GM12878 (cell line): ENCODE results near the gene AMY2B. TPM values are rescaled to one million over a fixed set of nuclear protein-coding genes. Genes with fewer than 3 reads are reported as not detected.

Experiments
- ATAC-seq: fragments of 200-7000 bp; cut with Tn5 transposase; 3 replicates; pipeline ENCODE4 v1.9.1; 2020; ENCODE audit warnings: mild to moderate bottlenecking, moderate library complexity
- BruUV-seq: library from RNA; stranded (reverse); fragments of 400-500 nt; replicated peaks from 2 replicates; lab custom pipeline; 2021; lab: Mats Ljungman, UMichigan
- CTCF ChIA-PET: fragments of 300-600 bp; sonication (Branson Sonifier 250); formaldehyde crosslinking; extraction: SDS; loops from one replicate; lab custom pipeline; 2021; ENCODE audit warnings: inconsistent platforms; lab: Yijun Ruan, JAX
- POLR2A ChIA-PET: fragments of 350-600 bp; formaldehyde crosslinking; extraction: SDS; loops from one replicate; lab custom pipeline; 2021; ENCODE audit warnings: inconsistent platforms; lab: Charles Lee
- RAD21 ChIA-PET: fragments of 300-600 bp; sonication (Branson Sonifier 250); formaldehyde crosslinking; loops from one replicate; lab custom pipeline; 2023; ENCODE audit warnings: antibody characterized with exemption; ENCODE audit not compliant: unreplicated experiment; lab: Charles Lee
- SMC1A ChIA-PET: fragments of 300-600 bp; sonication (Branson Sonifier 250); formaldehyde crosslinking; loops from one replicate; lab custom pipeline; 2023; ENCODE audit not compliant: unreplicated experiment, uncharacterized antibody; lab: Charles Lee
- DNase-seq: peaks from one replicate; pipeline ENCODE4 v3.0.0-alpha.2; 2011; ENCODE audit warnings: low read depth, low spot score
- FAIRE-seq: peaks from 3 replicates; lab custom pipeline; 2011; peaks lifted over from hg19 to GRCh38; lab: Jason Lieb, UNC
- H2AFZ ChIP-seq: 2 replicates; pipeline ENCODE4 v1.6.0; 2011; ENCODE audit warnings: low read depth, low read length, control low read depth; ENCODE audit not compliant: control insufficient read depth
- H3K27ac ChIP-seq: 2 replicates; pipeline ENCODE4 v1.5.1; 2011; ENCODE audit warnings: control low read depth; ENCODE audit not compliant: control insufficient read depth, insufficient read depth
- H3K27me3 ChIP-seq, 2 experiments: replicated peaks in 1 of 2; 2 replicates each; pipeline versions ENCODE4 v1.6.0 to v1.6.1; 2011; ENCODE audit warnings: low read length in 1 of 2; ENCODE audit not compliant: control insufficient read depth in 2 of 2, insufficient read depth in 2 of 2
- H3K36me3 ChIP-seq, 2 experiments: 2 replicates each; pipeline ENCODE4 v1.5.1; 2011; ENCODE audit warnings: low read length in 1 of 2; ENCODE audit not compliant: control insufficient read depth in 2 of 2, insufficient read depth in 2 of 2
- H3K4me1 ChIP-seq: 2 replicates; pipeline ENCODE4 v1.6.1; 2011; ENCODE audit warnings: mild to moderate bottlenecking, low read length, moderate library complexity, mixed read lengths; ENCODE audit not compliant: control insufficient read depth, insufficient read depth
- H3K4me2 ChIP-seq: 2 replicates; pipeline ENCODE4 v1.6.0; 2011; ENCODE audit warnings: control low read depth; ENCODE audit not compliant: control insufficient read depth, insufficient read depth
- H3K4me3 ChIP-seq: fragments of 200-600 bp; sonication (generic); 2 replicates; pipeline ENCODE4 v1.5.1; 2016
- H3K79me2 ChIP-seq: 2 replicates; pipeline ENCODE4 v1.6.0; 2011; ENCODE audit warnings: low read length; ENCODE audit not compliant: control insufficient read depth, insufficient read depth
- H3K9ac ChIP-seq: 2 replicates; pipeline ENCODE4 v1.8.0; 2011; ENCODE audit warnings: low read length, control low read depth, mixed read lengths; ENCODE audit not compliant: control insufficient read depth, insufficient read depth
- H3K9me3 ChIP-seq: replicated peaks from 3 replicates; pipeline ENCODE4 v1.5.1; 2011; ENCODE audit warnings: mild to moderate bottlenecking, low read length; ENCODE audit not compliant: control insufficient read depth, insufficient read depth
- H4K20me1 ChIP-seq: 2 replicates; pipeline ENCODE4 v1.6.0; 2011; ENCODE audit not compliant: control insufficient read depth, insufficient read depth
- ASH2L ChIP-seq: fragments of 300-600, 200-600 bp; sonication (generic); IDR thresholded peaks from 2 replicates; pipeline ENCODE4 v1.6.1; 2017; ENCODE audit warnings: low read depth, mild to moderate bottlenecking, borderline replicate concordance
- BHLHE40 ChIP-seq, 2 experiments: fragments of 450-650 bp in 1 of 2; IDR thresholded peaks; 2 replicates each; pipeline ENCODE4 v1.6.1; 2011 to 2017; ENCODE audit warnings: low read depth in 2 of 2, borderline replicate concordance in 1 of 2, improper control_type of control experiment in 1 of 2, low read length in 1 of 2, mild to moderate bottlenecking in 1 of 2
- IRF4 ChIP-seq: IDR thresholded peaks from 2 replicates; pipeline ENCODE4 v1.6.1; 2011; ENCODE audit warnings: low read depth, low read length
- KAT2A ChIP-seq: conservative IDR thresholded peaks from 2 replicates; pipeline ENCODE4 v1.6.1; 2011; ENCODE audit warnings: low read depth, low read length; ENCODE audit not compliant: control insufficient read depth
- STAT3 ChIP-seq: IDR thresholded peaks from 2 replicates; pipeline ENCODE4 v1.6.1; 2011; ENCODE audit warnings: low read depth, low read length, improper control_type of control experiment
- SUPT20H ChIP-seq: IDR thresholded peaks from 2 replicates; pipeline ENCODE4 v1.6.1; 2011; ENCODE audit warnings: low read depth, mild to moderate bottlenecking, low read length, moderate library complexity, borderline replicate concordance; ENCODE audit not compliant: control insufficient read depth
- TCF7 ChIP-seq: IDR thresholded peaks from 2 replicates; pipeline ENCODE4 v1.6.1; 2014; ENCODE audit warnings: antibody characterized with exemption, borderline replicate concordance
- WGBS: methylation state at CpG from one replicate; pipeline ENCODE4 v1.1.6; 2016; ENCODE audit warnings: low lambda C conversion rate; ENCODE audit not compliant: insufficient replicate concordance, insufficient coverage; ENCODE audit errors: missing lambda C conversion rate; 5-methylcytosine and 5-hydroxymethylcytosine counted together
- in situ Hi-C: fragments of 300-500 bp; cut with MboI; formaldehyde crosslinking; loops from 9 replicates; pipeline ENCODE4 v1.14.3; 2018; ENCODE audit warnings: mixed read lengths
- intact Hi-C: fragments of 100-400 bp; cut with micrococcal nuclease; formaldehyde crosslinking; loops from one replicate; pipeline ENCODE4 v1.14.2; 2022; ENCODE audit not compliant: unreplicated experiment
- polyA plus RNA-seq, 11 experiments: library from polyadenylated mRNA; depleted of rRNA in 4 of 11; unstranded in 6 of 11; stranded (reverse) in 5 of 11; fragments of >200 nt; fragmentation: Nextera tagmentation in 4 of 11; fragmentation: Illumina TruSeq in 1 of 11; extraction: Ambion mirVana in 4 of 11; extraction: Trizol in 1 of 11; gene quantifications; 1 replicate in 1 of 11; 2 replicates in 10 of 11; pipeline versions ENCODE4 v1.2.1 to v1.2.3, GENCODE V29; 2011 to 2016; ENCODE audit warnings: inconsistent platforms in 2 of 11, missing spikeins in 2 of 11, low read depth in 1 of 11
- total RNA-seq, 4 experiments: library from RNA; depleted of rRNA in 3 of 4; stranded (reverse); fragments of >200 nt in 3 of 4; fragmentation: Illumina TruSeq in 1 of 4; extraction: Trizol in 1 of 4; gene quantifications; 2 replicates each; pipeline versions ENCODE4 v1.2.1 to v1.2.3, GENCODE V29; 2013 to 2021
- TF ChIP-seq, protein P1 (sequence below): fragments of 450-650 bp; formaldehyde crosslinking; IDR thresholded peaks from 2 replicates; pipeline ENCODE4 v1.4.0; 2022; ENCODE audit warnings: mild to moderate bottlenecking, moderate library complexity
- TF ChIP-seq, protein P2 (sequence below): IDR thresholded peaks from 2 replicates; pipeline ENCODE4 v1.6.1; 2012; ENCODE audit warnings: low read length, inconsistent platforms
- TF ChIP-seq, protein P3 (sequence below): fragments of 450-650 bp; formaldehyde crosslinking; IDR thresholded peaks from 2 replicates; pipeline ENCODE4 v1.4.0; 2020; ENCODE audit warnings: mild to moderate bottlenecking, moderate library complexity

AMY2B gene
- total and polyA plus RNA-seq, 10 of the 15 experiments (the other 5 are each of a cell fraction or from before 2014, with no cell fraction given) = 2.1 to 9.9 (median 4.8) TPM

DNA sequence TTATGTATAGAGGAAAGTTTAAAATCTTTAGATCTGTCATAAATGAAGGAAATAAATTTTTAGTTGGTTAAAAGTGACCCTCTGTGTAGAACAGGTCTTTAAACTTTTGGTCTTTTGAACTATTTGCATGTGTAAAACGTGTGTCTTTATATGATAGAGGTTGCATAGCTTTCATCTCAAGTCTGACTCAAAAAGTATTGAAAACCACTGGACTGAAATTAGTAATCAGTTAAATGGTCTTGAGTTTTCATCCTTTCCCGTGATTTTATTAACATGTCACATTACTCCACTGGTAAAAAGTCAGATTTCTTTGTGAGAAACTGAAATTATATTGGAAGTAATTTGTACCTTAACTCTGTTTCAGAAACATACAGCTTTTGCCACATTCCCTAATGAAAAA, 44.1 kb upstream of the AMY2B start:
- H3K4me2 ChIP-seq = peak overlapping the region; percentile 28
- SMC1A ChIA-PET = interaction anchor here (1.2 to 3.0 kb wide), 3 partner anchors 9 to 57 kb away, joined by 3 to 18 read pairs (median 6); no protein-coding TSS in a partner anchor
- intact Hi-C loops (no loop called here), in situ Hi-C loops (no loop called here)
- DNase-seq = no peak
- no TSS peak for BruUV-seq
- peak overlapping the region; percentile 89 for H3K4me3 ChIP-seq
- H3K79me2 ChIP-seq = peaks cover 49% of the 10 kb centered on the region
- peak overlapping the region; percentile 99 for H3K9ac ChIP-seq
- peaks cover 0 to 14% of the 10 kb centered on the region in 2 experiments; a peak in 1 of 4 replicates for H3K36me3 ChIP-seq
- POLR2A ChIA-PET = interaction anchor here (1.9 kb wide), 1 partner anchor 10 kb away, joined by 7 read pairs; no protein-coding TSS in a partner anchor
- WGBS = 0% methylated on average over 2 of the region's 2 CpGs
- CTCF ChIA-PET = interaction anchor here (1.0 to 5.4 kb wide), 3 partner anchors 9 to 19 kb away, joined by 4 to 25 read pairs (median 17); no protein-coding TSS in a partner anchor
- peak; percentile 46 for ATAC-seq
- peak overlapping the region; percentile 18; the same call in 1 of the 2 replicates for H3K27ac ChIP-seq
- RAD21 ChIA-PET = interaction anchor here (3.3 kb wide), 1 partner anchor 11 kb away, joined by 21 read pairs; no protein-coding TSS in a partner anchor
- H2AFZ ChIP-seq = no peak overlapping the region
- no peaks in the 10 kb centered on the region for H4K20me1 ChIP-seq
- no peaks in the 10 kb centered on the region for H3K27me3 ChIP-seq
- H3K9me3 ChIP-seq = no peaks in the 10 kb centered on the region; the same call in 2 of the 3 replicates
- no peaks in the 10 kb centered on the region; the same call in 1 of the 2 replicates for H3K4me1 ChIP-seq
- FAIRE-seq = no peak
- TF ChIP-seq TCF7 = peak; percentile 38; the same call in 1 of the 2 replicates
- TF ChIP-seq, protein P1, sequence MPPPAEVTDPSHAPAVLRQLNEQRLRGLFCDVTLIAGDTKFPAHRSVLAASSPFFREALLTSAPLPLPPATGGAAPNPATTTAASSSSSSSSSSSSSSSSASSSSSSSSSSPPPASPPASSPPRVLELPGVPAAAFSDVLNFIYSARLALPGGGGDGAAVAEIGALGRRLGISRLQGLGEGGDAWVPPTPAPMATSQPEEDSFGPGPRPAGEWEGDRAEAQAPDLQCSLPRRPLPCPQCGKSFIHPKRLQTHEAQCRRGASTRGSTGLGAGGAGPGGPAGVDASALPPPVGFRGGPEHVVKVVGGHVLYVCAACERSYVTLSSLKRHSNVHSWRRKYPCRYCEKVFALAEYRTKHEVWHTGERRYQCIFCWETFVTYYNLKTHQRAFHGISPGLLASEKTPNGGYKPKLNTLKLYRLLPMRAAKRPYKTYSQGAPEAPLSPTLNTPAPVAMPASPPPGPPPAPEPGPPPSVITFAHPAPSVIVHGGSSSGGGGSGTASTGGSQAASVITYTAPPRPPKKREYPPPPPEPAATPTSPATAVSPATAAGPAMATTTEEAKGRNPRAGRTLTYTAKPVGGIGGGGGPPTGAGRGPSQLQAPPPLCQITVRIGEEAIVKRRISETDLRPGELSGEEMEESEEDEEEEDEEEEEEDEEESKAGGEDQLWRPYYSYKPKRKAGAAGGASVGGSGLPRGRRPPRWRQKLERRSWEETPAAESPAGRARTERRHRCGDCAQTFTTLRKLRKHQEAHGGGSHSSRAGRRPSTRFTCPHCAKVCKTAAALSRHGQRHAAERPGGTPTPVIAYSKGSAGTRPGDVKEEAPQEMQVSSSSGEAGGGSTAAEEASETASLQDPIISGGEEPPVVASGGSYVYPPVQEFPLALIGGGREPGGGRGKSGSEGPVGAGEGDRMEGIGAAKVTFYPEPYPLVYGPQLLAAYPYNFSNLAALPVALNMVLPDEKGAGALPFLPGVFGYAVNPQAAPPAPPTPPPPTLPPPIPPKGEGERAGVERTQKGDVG (CRISPR knock-in tag) = no peak
- TF ChIP-seq, protein P2, sequence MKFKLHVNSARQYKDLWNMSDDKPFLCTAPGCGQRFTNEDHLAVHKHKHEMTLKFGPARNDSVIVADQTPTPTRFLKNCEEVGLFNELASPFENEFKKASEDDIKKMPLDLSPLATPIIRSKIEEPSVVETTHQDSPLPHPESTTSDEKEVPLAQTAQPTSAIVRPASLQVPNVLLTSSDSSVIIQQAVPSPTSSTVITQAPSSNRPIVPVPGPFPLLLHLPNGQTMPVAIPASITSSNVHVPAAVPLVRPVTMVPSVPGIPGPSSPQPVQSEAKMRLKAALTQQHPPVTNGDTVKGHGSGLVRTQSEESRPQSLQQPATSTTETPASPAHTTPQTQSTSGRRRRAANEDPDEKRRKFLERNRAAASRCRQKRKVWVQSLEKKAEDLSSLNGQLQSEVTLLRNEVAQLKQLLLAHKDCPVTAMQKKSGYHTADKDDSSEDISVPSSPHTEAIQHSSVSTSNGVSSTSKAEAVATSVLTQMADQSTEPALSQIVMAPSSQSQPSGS = peak; percentile 40; the same call in 1 of the 2 replicates
- TF ChIP-seq BHLHE40 (IDR thresholded peaks at IDR 0.05; ENCODE audit: borderline replicate concordance in 1 of 2, low read depth in 2 of 2, low read length in 1 of 2) = peak; percentile 18 to 41; a peak in 2 of 4 replicates
- TF ChIP-seq, protein P3, sequence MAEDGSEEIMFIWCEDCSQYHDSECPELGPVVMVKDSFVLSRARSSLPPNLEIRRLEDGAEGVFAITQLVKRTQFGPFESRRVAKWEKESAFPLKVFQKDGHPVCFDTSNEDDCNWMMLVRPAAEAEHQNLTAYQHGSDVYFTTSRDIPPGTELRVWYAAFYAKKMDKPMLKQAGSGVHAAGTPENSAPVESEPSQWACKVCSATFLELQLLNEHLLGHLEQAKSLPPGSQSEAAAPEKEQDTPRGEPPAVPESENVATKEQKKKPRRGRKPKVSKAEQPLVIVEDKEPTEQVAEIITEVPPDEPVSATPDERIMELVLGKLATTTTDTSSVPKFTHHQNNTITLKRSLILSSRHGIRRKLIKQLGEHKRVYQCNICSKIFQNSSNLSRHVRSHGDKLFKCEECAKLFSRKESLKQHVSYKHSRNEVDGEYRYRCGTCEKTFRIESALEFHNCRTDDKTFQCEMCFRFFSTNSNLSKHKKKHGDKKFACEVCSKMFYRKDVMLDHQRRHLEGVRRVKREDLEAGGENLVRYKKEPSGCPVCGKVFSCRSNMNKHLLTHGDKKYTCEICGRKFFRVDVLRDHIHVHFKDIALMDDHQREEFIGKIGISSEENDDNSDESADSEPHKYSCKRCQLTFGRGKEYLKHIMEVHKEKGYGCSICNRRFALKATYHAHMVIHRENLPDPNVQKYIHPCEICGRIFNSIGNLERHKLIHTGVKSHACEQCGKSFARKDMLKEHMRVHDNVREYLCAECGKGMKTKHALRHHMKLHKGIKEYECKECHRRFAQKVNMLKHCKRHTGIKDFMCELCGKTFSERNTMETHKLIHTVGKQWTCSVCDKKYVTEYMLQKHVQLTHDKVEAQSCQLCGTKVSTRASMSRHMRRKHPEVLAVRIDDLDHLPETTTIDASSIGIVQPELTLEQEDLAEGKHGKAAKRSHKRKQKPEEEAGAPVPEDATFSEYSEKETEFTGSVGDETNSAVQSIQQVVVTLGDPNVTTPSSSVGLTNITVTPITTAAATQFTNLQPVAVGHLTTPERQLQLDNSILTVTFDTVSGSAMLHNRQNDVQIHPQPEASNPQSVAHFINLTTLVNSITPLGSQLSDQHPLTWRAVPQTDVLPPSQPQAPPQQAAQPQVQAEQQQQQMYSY (CRISPR knock-in tag) = no peak
- TF ChIP-seq SUPT20H = no peak
- TF ChIP-seq KAT2A = no peak
- no peak for TF ChIP-seq STAT3
- no peak for TF ChIP-seq IRF4
- no peak for TF ChIP-seq ASH2L
